Measurements from ENCODE around the gene CNOT6. TPM values are rescaled to one million over a fixed set of nuclear protein-coding genes. Genes with fewer than 3 reads are reported as not detected.

The CNOT6 gene
- total RNA-seq, 1 experiment from 2014 or later: 48.8 TPM

DNA sequence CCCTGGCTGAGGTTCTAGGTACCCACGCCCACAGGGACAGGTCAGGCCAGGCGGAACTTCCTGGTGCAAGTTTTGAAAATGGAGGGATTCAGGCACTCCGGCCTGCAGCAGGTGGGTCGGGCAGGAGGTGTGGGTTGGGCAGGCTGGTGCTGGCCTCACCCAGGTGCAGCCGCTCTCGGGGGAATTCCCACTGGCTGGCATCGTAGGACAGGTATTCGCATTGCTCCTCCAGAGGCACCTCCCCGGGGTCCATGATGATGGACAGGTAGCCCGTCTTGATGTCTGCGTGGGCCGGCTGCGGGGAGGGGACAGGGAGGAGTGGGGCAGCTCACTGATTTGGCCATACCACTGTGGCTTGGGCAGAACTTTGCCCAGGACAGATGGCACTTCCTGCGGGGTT lies 125.8 kb downstream of the CNOT6 start:
- ChIA-PET CTCF (no interaction called here), POLR2A (ENCODE audit: unreplicated experiment) (no interaction called here)
- TF ChIP-seq, protein P1, sequence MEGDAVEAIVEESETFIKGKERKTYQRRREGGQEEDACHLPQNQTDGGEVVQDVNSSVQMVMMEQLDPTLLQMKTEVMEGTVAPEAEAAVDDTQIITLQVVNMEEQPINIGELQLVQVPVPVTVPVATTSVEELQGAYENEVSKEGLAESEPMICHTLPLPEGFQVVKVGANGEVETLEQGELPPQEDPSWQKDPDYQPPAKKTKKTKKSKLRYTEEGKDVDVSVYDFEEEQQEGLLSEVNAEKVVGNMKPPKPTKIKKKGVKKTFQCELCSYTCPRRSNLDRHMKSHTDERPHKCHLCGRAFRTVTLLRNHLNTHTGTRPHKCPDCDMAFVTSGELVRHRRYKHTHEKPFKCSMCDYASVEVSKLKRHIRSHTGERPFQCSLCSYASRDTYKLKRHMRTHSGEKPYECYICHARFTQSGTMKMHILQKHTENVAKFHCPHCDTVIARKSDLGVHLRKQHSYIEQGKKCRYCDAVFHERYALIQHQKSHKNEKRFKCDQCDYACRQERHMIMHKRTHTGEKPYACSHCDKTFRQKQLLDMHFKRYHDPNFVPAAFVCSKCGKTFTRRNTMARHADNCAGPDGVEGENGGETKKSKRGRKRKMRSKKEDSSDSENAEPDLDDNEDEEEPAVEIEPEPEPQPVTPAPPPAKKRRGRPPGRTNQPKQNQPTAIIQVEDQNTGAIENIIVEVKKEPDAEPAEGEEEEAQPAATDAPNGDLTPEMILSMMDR (conservative IDR thresholded peaks at IDR 0.05): no peak
- no peak for TF ChIP-seq EZH2 (IDR thresholded peaks at IDR 0.05; ENCODE audit: low read depth)
- Histone ChIP-seq H3F3A (ENCODE audit: insufficient read depth, low read depth) (no peaks in the 10 kb centered on the region), H3K4me3 (no peak overlapping the region), H3K9me3 (ENCODE audit: insufficient read depth, low read depth) (no peaks in the 10 kb centered on the region), H3K27me3 (ENCODE audit: insufficient read depth, low read depth) (peaks cover 34% of the 10 kb centered on the region), H4K20me1 (ENCODE audit: insufficient read depth) (no peaks in the 10 kb centered on the region), H3K79me2 (ENCODE audit: low read depth) (no peaks in the 10 kb centered on the region), H3K9me2 (ENCODE audit: insufficient read depth) (no peaks in the 10 kb centered on the region), H2AFZ (no peak overlapping the region), H3K36me3 (ENCODE audit: low read depth) (no peaks in the 10 kb centered on the region), H3K4me2 (no peak overlapping the region), H3K4me1 (replicated peaks; ENCODE audit: insufficient read depth) (no peaks in the 10 kb centered on the region), H3K27ac (no peak overlapping the region)
- no peak for DNase-seq
- BruUV-seq (replicated peaks): no TSS peak
- intact Hi-C loops (cut with micrococcal nuclease; ENCODE audit: unreplicated experiment): no loop called here

DNA sequence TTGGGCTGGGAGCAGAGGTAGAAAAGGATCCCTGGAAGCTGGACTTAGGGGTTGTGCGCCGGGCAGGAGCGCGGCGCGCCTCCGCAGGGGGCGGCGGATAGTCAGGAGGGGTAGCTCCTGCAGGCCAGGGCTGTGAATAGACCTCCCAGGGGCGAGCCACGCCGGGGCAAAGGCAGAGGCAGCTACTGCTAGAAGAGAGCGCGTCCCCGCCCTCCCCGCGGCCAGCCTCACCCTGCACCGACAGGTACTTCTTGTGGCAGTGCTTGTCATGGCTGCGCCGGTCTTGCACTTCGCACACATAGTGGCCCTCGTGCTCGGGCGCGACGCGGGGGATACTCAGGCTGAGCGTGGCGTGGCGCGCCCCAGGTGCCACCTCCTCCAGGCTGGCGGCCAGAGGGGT lies 127.1 kb downstream of the CNOT6 start:
- intact Hi-C loops (cut with micrococcal nuclease; ENCODE audit: unreplicated experiment): no loop called here
- Histone ChIP-seq H4K20me1 (ENCODE audit: insufficient read depth) (no peaks in the 10 kb centered on the region), H3K4me1 (replicated peaks; ENCODE audit: insufficient read depth) (no peaks in the 10 kb centered on the region), H2AFZ (no peak overlapping the region), H3K27ac (no peak overlapping the region), H3K36me3 (ENCODE audit: low read depth) (no peaks in the 10 kb centered on the region), H3F3A (ENCODE audit: insufficient read depth, low read depth) (no peaks in the 10 kb centered on the region), H3K4me2 (no peak overlapping the region), H3K27me3 (ENCODE audit: insufficient read depth, low read depth) (peaks cover 41% of the 10 kb centered on the region), H3K9me3 (ENCODE audit: insufficient read depth, low read depth) (no peaks in the 10 kb centered on the region), H3K79me2 (ENCODE audit: low read depth) (no peaks in the 10 kb centered on the region), H3K4me3 (no peak overlapping the region), H3K9me2 (ENCODE audit: insufficient read depth) (no peaks in the 10 kb centered on the region)
- no peak for TF ChIP-seq EZH2 (IDR thresholded peaks at IDR 0.05; ENCODE audit: low read depth)
- TF ChIP-seq, protein P1 (conservative IDR thresholded peaks at IDR 0.05): no peak
- ChIA-PET CTCF (no interaction called here), POLR2A (ENCODE audit: unreplicated experiment) (no interaction called here)
- DNase-seq: no peak
- no TSS peak for BruUV-seq (replicated peaks)

GRCh38 chr5:180622910-180623309 lies 128.7 kb downstream of the CNOT6 start:
- Histone ChIP-seq H3K4me2 (no peak overlapping the region), H3K27ac (no peak overlapping the region), H3K9me3 (ENCODE audit: insufficient read depth, low read depth) (no peaks in the 10 kb centered on the region), H3K27me3 (ENCODE audit: insufficient read depth, low read depth) (peaks cover 43% of the 10 kb centered on the region), H3K4me1 (replicated peaks; ENCODE audit: insufficient read depth) (no peaks in the 10 kb centered on the region), H3K36me3 (ENCODE audit: low read depth) (no peaks in the 10 kb centered on the region), H3K79me2 (ENCODE audit: low read depth) (no peaks in the 10 kb centered on the region), H3F3A (ENCODE audit: insufficient read depth, low read depth) (no peaks in the 10 kb centered on the region), H4K20me1 (ENCODE audit: insufficient read depth) (no peaks in the 10 kb centered on the region), H3K9me2 (ENCODE audit: insufficient read depth) (no peaks in the 10 kb centered on the region), H3K4me3 (no peak overlapping the region), H2AFZ (no peak overlapping the region)
- CTCF ChIA-PET: no interaction called here
- BruUV-seq (replicated peaks): no TSS peak
- no peak for DNase-seq
- intact Hi-C loops (cut with micrococcal nuclease; ENCODE audit: unreplicated experiment): no loop called here
- POLR2A ChIA-PET (ENCODE audit: unreplicated experiment): no interaction called here
- no peak for TF ChIP-seq EZH2 (IDR thresholded peaks at IDR 0.05; ENCODE audit: low read depth)
- TF ChIP-seq, protein P1 (conservative IDR thresholded peaks at IDR 0.05): no peak
